H1 (cell line): ENCODE data around the gene HNRNPM. TPM values are rescaled to one million over a fixed set of nuclear protein-coding genes. Genes with fewer than 3 reads are reported as not detected.

Source experiments
- CTCF ChIA-PET: fragments of 300-600 bp; sonication (Branson Sonifier 250); formaldehyde crosslinking; loops from one replicate; lab custom pipeline; 2021; ENCODE audit not compliant: partially characterized antibody; lab: Charles Lee
- POLR2A ChIA-PET: fragments of 300-600 bp; sonication (Branson Sonifier 250); formaldehyde crosslinking; loops from one replicate; lab custom pipeline; 2021; ENCODE audit warnings: inconsistent platforms; ENCODE audit not compliant: partially characterized antibody; lab: Charles Lee
- DNase-seq, 2 experiments: peaks; one replicate each; pipeline versions ENCODE4 v3.0.0 to v3.0.0-alpha.2; 2010 to 2022; ENCODE audit warnings: low spot score in 2 of 2, low read depth in 1 of 2, mixed read lengths in 1 of 2
- FAIRE-seq: peaks from 2 replicates; lab custom pipeline; 2011; peaks lifted over from hg19 to GRCh38; lab: Jason Lieb, UNC
- H2AFZ ChIP-seq: 2 replicates; pipeline ENCODE4 v1.8.1; 2012; ENCODE audit warnings: low read length, inconsistent platforms
- H2AK5ac ChIP-seq: 2 replicates; pipeline ENCODE4 v1.6.1; 2013; ENCODE audit warnings: low read depth, low read length
- H2BK120ac ChIP-seq: replicated peaks from 2 replicates; pipeline ENCODE3; 2013; ENCODE audit warnings: low read depth, low read length, inconsistent platforms
- H2BK12ac ChIP-seq: 2 replicates; pipeline ENCODE4 v1.6.1; 2013; ENCODE audit warnings: low read depth, low read length
- H2BK15ac ChIP-seq: 2 replicates; pipeline ENCODE4 v1.6.1; 2013; ENCODE audit warnings: low read length
- H2BK20ac ChIP-seq: 2 replicates; pipeline ENCODE4 v1.6.1; 2013; ENCODE audit warnings: low read length
- H2BK5ac ChIP-seq: 2 replicates; pipeline ENCODE4 v1.6.1; 2013; ENCODE audit warnings: low read depth, low read length
- H3K14ac ChIP-seq: 2 replicates; pipeline ENCODE4 v1.6.1; 2013; ENCODE audit warnings: inconsistent platforms; ENCODE audit not compliant: insufficient read length
- H3K18ac ChIP-seq: 2 replicates; pipeline ENCODE4 v1.6.1; 2013; ENCODE audit warnings: low read length; ENCODE audit errors: extremely low read depth
- H3K23ac ChIP-seq: 2 replicates; pipeline ENCODE4 v1.6.1; 2013; ENCODE audit warnings: inconsistent platforms; ENCODE audit not compliant: insufficient read length
- H3K23me2 ChIP-seq: 2 replicates; pipeline ENCODE4 v1.6.1; 2013; ENCODE audit warnings: low read depth, low read length
- H3K27ac ChIP-seq: 2 replicates; pipeline ENCODE4 v1.6.1; 2011; ENCODE audit warnings: low read depth, low read length, inconsistent platforms
- H3K27me3 ChIP-seq, 4 experiments: replicated peaks in 1 of 4; 1 replicate in 1 of 4; 2 replicates in 3 of 4; pipeline versions ENCODE4 v1.6.1 to v1.8.1; 2011 to 2013; ENCODE audit warnings: low read length in 3 of 4, mild to moderate bottlenecking in 3 of 4, inconsistent platforms in 2 of 4, mixed read lengths in 2 of 4, moderate library complexity in 1 of 4; ENCODE audit not compliant: control insufficient read depth in 3 of 4, insufficient read depth in 3 of 4; ENCODE audit errors: extremely low read depth in 1 of 4
- H3K36me3 ChIP-seq, 4 experiments: 2 replicates each; pipeline versions ENCODE4 v1.6.1 to v1.8.1; 2011 to 2013; ENCODE audit warnings: mild to moderate bottlenecking in 4 of 4, low read length in 3 of 4, moderate library complexity in 2 of 4, control low read depth in 1 of 4, inconsistent platforms in 1 of 4; ENCODE audit not compliant: insufficient read depth in 4 of 4, control insufficient read depth in 2 of 4
- H3K4ac ChIP-seq: replicated peaks from 2 replicates; pipeline ENCODE3; 2013; ENCODE audit warnings: low read length, low read depth, mixed read lengths, inconsistent platforms; ENCODE audit not compliant: insufficient read length
- H3K4me1 ChIP-seq, 4 experiments: replicated peaks in 1 of 4; 1 replicate in 1 of 4; 2 replicates in 3 of 4; pipeline versions ENCODE4 v1.6.1 to v1.8.1; 2011 to 2013; ENCODE audit warnings: low read length in 3 of 4, inconsistent platforms in 2 of 4, mixed read lengths in 1 of 4; ENCODE audit not compliant: insufficient read depth in 4 of 4, control insufficient read depth in 3 of 4
- H3K4me2 ChIP-seq, 2 experiments: 2 replicates each; pipeline versions ENCODE4 v1.6.1 to v1.8.1; 2011 to 2013; ENCODE audit warnings: low read depth in 2 of 2, low read length in 2 of 2, control low read depth in 1 of 2, inconsistent platforms in 1 of 2, mild to moderate bottlenecking in 1 of 2; ENCODE audit not compliant: insufficient read depth in 1 of 2
- H3K4me3 ChIP-seq, 4 experiments: fragments of 200-600, 300-600 bp in 1 of 4; sonication (generic), shearing (Covaris generic), sonication (Bioruptor Twin) in 1 of 4; 2 replicates each; pipeline versions ENCODE4 v1.5.1 to v1.8.1; 2011 to 2016; ENCODE audit warnings: low read length in 4 of 4, low read depth in 3 of 4, control low read depth in 2 of 4, inconsistent platforms in 2 of 4, mild to moderate bottlenecking in 2 of 4, mixed read lengths in 1 of 4, moderate library complexity in 1 of 4; ENCODE audit not compliant: insufficient read depth in 2 of 4; ENCODE audit errors: extremely low read depth in 1 of 4
- H3K56ac ChIP-seq: replicated peaks from 2 replicates; pipeline ENCODE3; 2013; ENCODE audit warnings: low read depth, mild to moderate bottlenecking, mixed read lengths, low read length, inconsistent platforms; ENCODE audit not compliant: insufficient read length
- H3K79me1 ChIP-seq: 2 replicates; pipeline ENCODE4 v1.6.1; 2013; ENCODE audit warnings: low read depth, low read length, control low read depth
- H3K79me2 ChIP-seq, 2 experiments: 2 replicates each; pipeline versions ENCODE4 v1.6.1 to v1.8.1; 2012 to 2013; ENCODE audit warnings: low read length in 2 of 2, mild to moderate bottlenecking in 2 of 2, inconsistent platforms in 1 of 2; ENCODE audit not compliant: insufficient read depth in 2 of 2, control insufficient read depth in 1 of 2
- H3K9ac ChIP-seq, 4 experiments: replicated peaks in 1 of 4; 1 replicate in 1 of 4; 2 replicates in 3 of 4; pipeline versions ENCODE4 v1.6.1 to v1.8.1; 2011 to 2013; ENCODE audit warnings: low read depth in 3 of 4, low read length in 3 of 4, control low read depth in 2 of 4, mild to moderate bottlenecking in 2 of 4, moderate library complexity in 2 of 4, inconsistent platforms in 1 of 4; ENCODE audit errors: extremely low read depth in 1 of 4
- H3K9me3 ChIP-seq, 2 experiments: 2 replicates each; pipeline versions ENCODE4 v1.6.1 to v1.8.1; 2012 to 2013; ENCODE audit warnings: mild to moderate bottlenecking in 2 of 2, moderate library complexity in 2 of 2, control low read depth in 1 of 2, inconsistent platforms in 1 of 2, low read depth in 1 of 2, low read length in 1 of 2, mixed read lengths in 1 of 2; ENCODE audit not compliant: insufficient read depth in 2 of 2
- H4K20me1 ChIP-seq, 2 experiments: replicated peaks in 1 of 2; 2 replicates each; pipeline versions ENCODE3 to v1.8.1; 2011 to 2013; ENCODE audit warnings: inconsistent platforms in 2 of 2, low read length in 2 of 2, mild to moderate bottlenecking in 1 of 2; ENCODE audit not compliant: insufficient read depth in 2 of 2, control insufficient read depth in 1 of 2
- H4K5ac ChIP-seq: 2 replicates; pipeline ENCODE4 v1.6.1; 2013; ENCODE audit warnings: low read length, low read depth, mixed read lengths, inconsistent platforms; ENCODE audit not compliant: insufficient read length
- H4K8ac ChIP-seq: 2 replicates; pipeline ENCODE4 v1.8.0; 2013; ENCODE audit warnings: mild to moderate bottlenecking, moderate library complexity, low read length, inconsistent platforms; ENCODE audit not compliant: insufficient read depth; ENCODE audit errors: extremely low read depth
- H4K91ac ChIP-seq: replicated peaks from 2 replicates; pipeline ENCODE3; 2013; ENCODE audit warnings: low read length, mixed read lengths, inconsistent platforms; ENCODE audit not compliant: insufficient read length
- CHD2 ChIP-seq: IDR thresholded peaks from 2 replicates; pipeline ENCODE4 v1.6.1; 2012; ENCODE audit warnings: low read length, improper control_type of control experiment
- CREB1 ChIP-seq: IDR thresholded peaks from 2 replicates; pipeline ENCODE4 v1.6.1; 2012; ENCODE audit warnings: inconsistent platforms
- POLR2A ChIP-seq, 2 experiments: IDR thresholded peaks; 1 replicate in 1 of 2; 2 replicates in 1 of 2; pipeline ENCODE4 v1.6.1; 2011; ENCODE audit warnings: low read depth in 2 of 2, low read length in 2 of 2, mild to moderate bottlenecking in 2 of 2; ENCODE audit errors: control extremely low read depth in 1 of 2
- RAD21 ChIP-seq, 2 experiments: IDR thresholded peaks in 1 of 2; conservative IDR thresholded peaks in 1 of 2; 2 replicates each; pipeline ENCODE4 v1.6.1; 2011; ENCODE audit warnings: low read depth in 2 of 2, low read length in 2 of 2, improper control_type of control experiment in 1 of 2, inconsistent platforms in 1 of 2, mild to moderate bottlenecking in 1 of 2, moderate library complexity in 1 of 2
- SIN3A ChIP-seq, 2 experiments: IDR thresholded peaks in 1 of 2; conservative IDR thresholded peaks in 1 of 2; 2 replicates each; pipeline ENCODE4 v1.6.1; 2011 to 2012; ENCODE audit warnings: low read length in 2 of 2, improper control_type of control experiment in 1 of 2, low read depth in 1 of 2, mild to moderate bottlenecking in 1 of 2
- SP1 ChIP-seq: IDR thresholded peaks from 2 replicates; pipeline ENCODE4 v1.6.1; 2011; ENCODE audit warnings: low read depth, low read length
- SP4 ChIP-seq: IDR thresholded peaks from 2 replicates; pipeline ENCODE4 v1.6.1; 2012; ENCODE audit warnings: low read length, inconsistent platforms
- SUZ12 ChIP-seq: fragments of 200-600 bp; sonication (generic); IDR thresholded peaks from 2 replicates; pipeline ENCODE4 v1.6.1; 2012; ENCODE audit warnings: mild to moderate bottlenecking, inconsistent platforms, low read length, moderate library complexity, mixed read lengths
- WGBS, 2 experiments: shearing (Covaris generic) in 1 of 2; methylation state at CpG; one replicate each; pipeline versions ENCODE4 v1.1.6 to v1.1.7; 2013 to 2015; ENCODE audit warnings: low lambda C conversion rate in 2 of 2, mixed read lengths in 2 of 2, inconsistent platforms in 1 of 2, low coverage in 1 of 2, missing lambda C conversion rate in 1 of 2; ENCODE audit not compliant: insufficient replicate concordance in 2 of 2, insufficient coverage in 1 of 2, insufficient read length in 1 of 2; ENCODE audit errors: extremely low coverage in 1 of 2, missing lambda C conversion rate in 1 of 2; 5-methylcytosine and 5-hydroxymethylcytosine counted together
- polyA plus RNA-seq, 7 experiments: library from polyadenylated mRNA; depleted of rRNA in 3 of 7; stranded (reverse) in 5 of 7; unstranded in 2 of 7; fragments of >200 nt in 5 of 7; fragments of 200-250 nt in 2 of 7; gene quantifications; 1 replicate in 5 of 7; 2 replicates in 1 of 7; 4 replicates in 1 of 7; pipeline versions ENCODE4 v1.2.1 to v1.2.3, GENCODE V29; 2011 to 2013; ENCODE audit warnings: missing spikeins in 2 of 7, mixed read lengths in 2 of 7
- total RNA-seq: library from RNA; stranded (reverse); fragmentation: NEBNext Ultra II Directional; extraction: Animal tissue kit (Norgen Biotek cat#: 25700); gene quantifications from 2 replicates; pipeline ENCODE4 v1.2.1, GENCODE V29; 2021
- TF ChIP-seq, protein P1 (sequence below), 3 experiments: IDR thresholded peaks; 1 replicate in 2 of 3; 2 replicates in 1 of 3; pipeline versions ENCODE4 v1.5.1 to v1.6.1; 2011; ENCODE audit warnings: low read length in 3 of 3, mild to moderate bottlenecking in 3 of 3, inconsistent platforms in 2 of 3, low read depth in 1 of 3, moderate library complexity in 1 of 3; ENCODE audit not compliant: insufficient read depth in 1 of 3; ENCODE audit errors: control extremely low read depth in 1 of 3
- TF ChIP-seq, protein P2 (sequence below): IDR thresholded peaks from 2 replicates; pipeline ENCODE4 v1.6.1; 2012; ENCODE audit warnings: inconsistent platforms

HNRNPM gene
- total and polyA plus RNA-seq, 2 of the 8 experiments (the other 6 are each of a cell fraction or from before 2014, with no cell fraction given): 375 to 474 TPM

DNA sequence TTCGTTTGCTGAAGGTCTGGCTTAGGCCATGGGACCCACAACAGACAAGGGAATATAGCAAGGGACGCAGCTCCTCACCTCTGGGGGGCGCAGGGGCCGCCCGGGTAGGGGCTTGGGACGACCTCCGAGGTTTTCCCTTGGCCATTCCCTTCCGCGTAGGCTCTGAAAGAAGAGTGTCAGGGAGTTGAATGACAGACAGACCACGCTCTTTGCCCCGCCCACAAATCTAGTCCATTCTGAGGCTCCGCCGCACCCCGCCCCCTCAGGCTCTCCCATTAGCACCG lies 80.6 kb downstream of the HNRNPM start:
- Histone ChIP-seq H3K36me3 (no peaks in the 10 kb centered on the region), H3K79me1 (peaks cover 10% of the 10 kb centered on the region), H3K18ac (no peak overlapping the region; the same call in 1 of the 2 replicates), H4K91ac (no peak overlapping the region), H2BK12ac (no peak overlapping the region), H3K4me2 (peak overlapping the region in 1 of 2 experiments; percentile 51; a peak in 3 of 4 replicates), H3K23ac (no peak overlapping the region), H3K4me3 (peak overlapping the region in 1 of 4 experiments; percentile 26; a peak in 3 of 8 replicates), H2AFZ (peak overlapping the region; percentile 83; the same call in 1 of the 2 replicates), H3K4ac (no peak overlapping the region), H3K27me3 (no peaks in the 10 kb centered on the region), H3K9me3 (no peaks in the 10 kb centered on the region), H2BK5ac (no peak overlapping the region), H3K79me2 (no peaks in the 10 kb centered on the region), H3K27ac (no peak overlapping the region; the same call in 1 of the 2 replicates), H3K14ac (no peak overlapping the region), H2BK20ac (no peak overlapping the region), H2BK15ac (no peak overlapping the region), H3K23me2 (peaks cover 6% of the 10 kb centered on the region; the same call in 1 of the 2 replicates)
- DNase-seq: peak; percentile 99 to 100
- TF ChIP-seq, protein P1, sequence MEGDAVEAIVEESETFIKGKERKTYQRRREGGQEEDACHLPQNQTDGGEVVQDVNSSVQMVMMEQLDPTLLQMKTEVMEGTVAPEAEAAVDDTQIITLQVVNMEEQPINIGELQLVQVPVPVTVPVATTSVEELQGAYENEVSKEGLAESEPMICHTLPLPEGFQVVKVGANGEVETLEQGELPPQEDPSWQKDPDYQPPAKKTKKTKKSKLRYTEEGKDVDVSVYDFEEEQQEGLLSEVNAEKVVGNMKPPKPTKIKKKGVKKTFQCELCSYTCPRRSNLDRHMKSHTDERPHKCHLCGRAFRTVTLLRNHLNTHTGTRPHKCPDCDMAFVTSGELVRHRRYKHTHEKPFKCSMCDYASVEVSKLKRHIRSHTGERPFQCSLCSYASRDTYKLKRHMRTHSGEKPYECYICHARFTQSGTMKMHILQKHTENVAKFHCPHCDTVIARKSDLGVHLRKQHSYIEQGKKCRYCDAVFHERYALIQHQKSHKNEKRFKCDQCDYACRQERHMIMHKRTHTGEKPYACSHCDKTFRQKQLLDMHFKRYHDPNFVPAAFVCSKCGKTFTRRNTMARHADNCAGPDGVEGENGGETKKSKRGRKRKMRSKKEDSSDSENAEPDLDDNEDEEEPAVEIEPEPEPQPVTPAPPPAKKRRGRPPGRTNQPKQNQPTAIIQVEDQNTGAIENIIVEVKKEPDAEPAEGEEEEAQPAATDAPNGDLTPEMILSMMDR (IDR thresholded peaks at IDR 0.05; ENCODE audit: control extremely low read depth in 1 of 3, insufficient read depth in 1 of 3, low read depth in 1 of 3, low read length in 3 of 3): peak; percentile 69 to 79 (median 71)
- no peak for TF ChIP-seq CHD2
- TF ChIP-seq SUZ12: no peak
- peak; percentile 62 for TF ChIP-seq CREB1
- no peak; the same call in 1 of the 2 replicates for TF ChIP-seq SP4
- peak in 1 of 2 experiments; percentile 63; a peak in 1 of 3 replicates for TF ChIP-seq POLR2A (IDR thresholded peaks at IDR 0.05; ENCODE audit: control extremely low read depth in 1 of 2, low read depth in 2 of 2, low read length in 2 of 2)
- peak; percentile 45; the same call in 1 of the 2 replicates for TF ChIP-seq SP1
- TF ChIP-seq, protein P2, sequence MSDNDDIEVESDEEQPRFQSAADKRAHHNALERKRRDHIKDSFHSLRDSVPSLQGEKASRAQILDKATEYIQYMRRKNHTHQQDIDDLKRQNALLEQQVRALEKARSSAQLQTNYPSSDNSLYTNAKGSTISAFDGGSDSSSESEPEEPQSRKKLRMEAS: peak; percentile 27; the same call in 1 of the 2 replicates
- peak in 1 of 2 experiments; percentile 59; a peak in 1 of 4 replicates for TF ChIP-seq SIN3A (conservative IDR thresholded peaks at IDR 0.05 in 1 of 2, IDR thresholded peaks at IDR 0.05 in 1 of 2; ENCODE audit: low read depth in 1 of 2, low read length in 2 of 2)
- peak; percentile 46 to 53 for TF ChIP-seq RAD21 (IDR thresholded peaks at IDR 0.05 in 1 of 2, conservative IDR thresholded peaks at IDR 0.05 in 1 of 2; ENCODE audit: low read depth in 2 of 2, low read length in 2 of 2)
- TF ChIP-seq, all 59 proteins: peak for 7
- H3K9ac ChIP-seq: no peak overlapping the region
- WGBS, 2 experiments: 4% methylated on average over 15 of the region's 15 CpGs; no CpG with 5 or more reads in 1 of the 2 experiments
- no peak overlapping the region; the same call in 1 of the 2 replicates for H4K8ac ChIP-seq
- no peak overlapping the region for H2BK120ac ChIP-seq
- POLR2A ChIA-PET: interaction anchor here (0.9 to 6.7 kb wide), 4 partner anchors 10 to 30 kb away, joined by 3 to 73 read pairs (median 8); partner anchors contain the start of gene ZNF414
- H3K56ac ChIP-seq: no peak overlapping the region
- peaks cover 0 to 8% (median 3%) of the 10 kb centered on the region in 4 experiments; a peak in 4 of 7 replicates for H3K4me1 ChIP-seq
- CTCF ChIA-PET: interaction anchor here (1.1 to 5.4 kb wide), 10 partner anchors 9 to 255 kb away, joined by 3 to 34 read pairs (median 4); partner anchors contain the start of genes MYO1F and ZNF414
- H4K20me1 ChIP-seq: peaks cover 4 to 20% of the 10 kb centered on the region in 2 experiments
- peak; percentile 88 for FAIRE-seq
- no peak overlapping the region for H4K5ac ChIP-seq
- H2AK5ac ChIP-seq: no peak overlapping the region
